Stimulated activated CD8-positive, alpha-beta memory T cell treated with anti-CD3 and anti-CD28 coated beads, Interleukin-12 subunit alpha, Interleukin-12 subunit beta, amount 100 ng/mL, for 4 hours (primary cell): Measurements from ENCODE around the gene RNF222.

Experiments
- DNase-seq: peaks from one replicate; pipeline ENCODE4 v3.0.0-alpha.2; 2020; ENCODE audit warnings: low read depth

RNF222 gene

GRCh38 chr17:8397636-8398035 lies at the start of gene RNF222:
Gene RNF222 (minus strand): TSS chr17:8397827. CDS start chr17:8393461, 4,366 bp downstream.
- DNase-seq: no peak

GRCh38 chr17:8445536-8445935 lies 47.9 kb upstream of the RNF222 start:
- DNase-seq: no peak

GRCh38 chr17:8444494-8444893 lies 46.9 kb upstream of the RNF222 start:
- DNase-seq: no peak

- DNase-seq: no peak
Observed at GRCh38 chr17:8443756-8444155, 46.1 kb upstream of the RNF222 start.

GRCh38 chr17:8442310-8442709 lies 44.7 kb upstream of the RNF222 start:
- DNase-seq: no peak

GRCh38 chr17:8441690-8442089 lies 44.1 kb upstream of the RNF222 start:
- no peak for DNase-seq

- DNase-seq: no peak
Observed at GRCh38 chr17:8439681-8440080, 42.1 kb upstream of the RNF222 start.

- no peak for DNase-seq
Observed at GRCh38 chr17:8438441-8438840, 40.8 kb upstream of the RNF222 start.

GRCh38 chr17:8436844-8437171 lies 39.2 kb upstream of the RNF222 start:
- no peak for DNase-seq

- DNase-seq: peak; percentile 43
Observed at GRCh38 chr17:8436169-8436843, 38.7 kb upstream of the RNF222 start.

- peak; percentile 98 for DNase-seq
Observed at GRCh38 chr17:8435245-8436168, 37.9 kb upstream of the RNF222 start, which contains the start of gene NDEL1. Gene NDEL1 (plus strand): TSS chr17:8435884. CDS start chr17:8444272, 8,388 bp downstream.

- no peak for DNase-seq
Observed at GRCh38 chr17:8430966-8431365, 33.3 kb upstream of the RNF222 start.

- DNase-seq: no peak
Observed at GRCh38 chr17:8426802-8427201, 29.2 kb upstream of the RNF222 start.

- DNase-seq: no peak
Observed at GRCh38 chr17:8426094-8426720, 28.6 kb upstream of the RNF222 start.

GRCh38 chr17:8421571-8421970 lies 23.9 kb upstream of the RNF222 start:
- DNase-seq: no peak

GRCh38 chr17:8420041-8420934 lies 22.7 kb upstream of the RNF222 start:
- no peak for DNase-seq

- no peak for DNase-seq
Observed at GRCh38 chr17:8419305-8419704, 21.7 kb upstream of the RNF222 start.

- DNase-seq: no peak
Observed at GRCh38 chr17:8418471-8418870, 20.8 kb upstream of the RNF222 start.

GRCh38 chr17:8417806-8418205 lies 20.2 kb upstream of the RNF222 start:
- no peak for DNase-seq

- no peak for DNase-seq
Observed at GRCh38 chr17:8413938-8414337, 16.3 kb upstream of the RNF222 start.

GRCh38 chr17:8413328-8413727 lies 15.7 kb upstream of the RNF222 start:
- no peak for DNase-seq

GRCh38 chr17:8412089-8412488 lies 14.5 kb upstream of the RNF222 start:
- DNase-seq: no peak
